HepG2 (cell line): Measurements from ENCODE around the gene C11orf91. TPM values are rescaled to one million over a fixed set of nuclear protein-coding genes. Genes with fewer than 3 reads are reported as not detected.
A peak's percentile ranks its signal among the peaks of the same experiment; 100 is the strongest.

ENCODE experiments used
- ATAC-seq: fragments of 200-7000 bp; cut with Tn5 transposase; 3 replicates; pipeline ENCODE4 v1.9.1; 2020; ENCODE audit warnings: mild to moderate bottlenecking, moderate library complexity
- BruUV-seq: library from RNA; stranded (reverse); fragments of 400-500 nt; replicated peaks from 2 replicates; lab custom pipeline; 2021; lab: Mats Ljungman, UMichigan
- CTCF ChIA-PET: fragments of 300-600 bp; formaldehyde crosslinking; extraction: SDS; loops from one replicate; lab custom pipeline; 2021; ENCODE audit warnings: low total read pairs, inconsistent platforms, low intra/inter-chr PET ratio; lab: Yijun Ruan, JAX
- POLR2A ChIA-PET: fragments of 350-600 bp; sonication (Branson Sonifier 250); formaldehyde crosslinking; loops from one replicate; lab custom pipeline; 2020; ENCODE audit warnings: antibody characterized with exemption, inconsistent platforms; lab: Yijun Ruan, JAX
- DNase-seq: peaks from one replicate; pipeline ENCODE4 v3.0.0-alpha.2; 2015; ENCODE audit warnings: low spot score
- FAIRE-seq: peaks from 3 replicates; lab custom pipeline; 2011; peaks lifted over from hg19 to GRCh38; lab: Jason Lieb, UNC
- H2AFZ ChIP-seq: one replicate; pipeline ENCODE4 v1.6.1; 2011; ENCODE audit warnings: low read length, inconsistent platforms
- H3K27ac ChIP-seq: fragments of 300-600 bp; 3 replicates; pipeline ENCODE4 v1.8.0; 2011; ENCODE audit warnings: mixed run types, mild to moderate bottlenecking, mixed read lengths, low read length, inconsistent platforms; ENCODE audit not compliant: insufficient read depth; ENCODE audit errors: extremely low read length
- H3K27me3 ChIP-seq, 2 experiments: fragments of 200-600 bp in 1 of 2; 2 replicates in 1 of 2; 3 replicates in 1 of 2; pipeline versions ENCODE4 v1.6.0 to v1.8.0; 2011; ENCODE audit warnings: low read length in 2 of 2, mild to moderate bottlenecking in 2 of 2, moderate library complexity in 2 of 2, inconsistent platforms in 1 of 2; ENCODE audit not compliant: insufficient read depth in 2 of 2, control insufficient read depth in 1 of 2
- H3K36me3 ChIP-seq, 2 experiments: fragments of 200-600 bp in 1 of 2; replicated peaks in 1 of 2; 2 replicates in 1 of 2; 3 replicates in 1 of 2; pipeline versions ENCODE4 v1.5.1 to v1.8.0; 2011; ENCODE audit warnings: low read length in 2 of 2, inconsistent platforms in 1 of 2; ENCODE audit not compliant: insufficient read depth in 2 of 2, control insufficient read depth in 1 of 2
- H3K4me1 ChIP-seq: 2 replicates; pipeline ENCODE4 v1.5.1; 2012; ENCODE audit warnings: low read length, inconsistent platforms; ENCODE audit not compliant: insufficient read depth
- H3K4me2 ChIP-seq: 2 replicates; pipeline ENCODE4 v1.6.0; 2011; ENCODE audit warnings: low read depth, low read length, inconsistent platforms
- H3K4me3 ChIP-seq, 3 experiments: fragments of 200-600 bp in 1 of 3; sonication (generic), shearing (Covaris generic) in 1 of 3; replicated peaks in 1 of 3; 2 replicates each; pipeline ENCODE4 v1.5.1; 2011 to 2016; ENCODE audit warnings: low read length in 3 of 3, inconsistent platforms in 2 of 3, low read depth in 2 of 3, mild to moderate bottlenecking in 2 of 3, control low read depth in 1 of 3, mixed read lengths in 1 of 3; ENCODE audit not compliant: insufficient read depth in 1 of 3
- H3K79me2 ChIP-seq: one replicate; pipeline ENCODE4 v1.6.1; 2011; ENCODE audit warnings: low read length, inconsistent platforms; ENCODE audit not compliant: insufficient read depth
- H3K9ac ChIP-seq: 2 replicates; pipeline ENCODE4 v1.6.0; 2011; ENCODE audit warnings: mild to moderate bottlenecking, low read depth, low read length, inconsistent platforms; ENCODE audit not compliant: insufficient read depth
- H3K9me3 ChIP-seq: 2 replicates; pipeline ENCODE4 v1.5.1; 2012; ENCODE audit warnings: mild to moderate bottlenecking, low read length
- H4K20me1 ChIP-seq: 2 replicates; pipeline ENCODE4 v1.6.0; 2011; ENCODE audit warnings: inconsistent platforms, mild to moderate bottlenecking, low read length, moderate library complexity; ENCODE audit not compliant: insufficient read depth
- FOXA1 ChIP-seq, 2 experiments: fragments of 450-650 bp in 1 of 2; sonication (generic) in 1 of 2; formaldehyde crosslinking in 1 of 2; IDR thresholded peaks; 2 replicates each; pipeline versions ENCODE4 v1.4.0 to v1.6.1; 2016 to 2020; ENCODE audit warnings: missing genetic modification reagents in 1 of 2
- FOXA3 ChIP-seq: IDR thresholded peaks from 2 replicates; pipeline ENCODE4 v1.6.1; 2016; ENCODE audit warnings: missing genetic modification reagents, missing compliant biosample characterization
- KLF11 ChIP-seq: IDR thresholded peaks from 2 replicates; pipeline ENCODE4 v1.6.1; 2016; ENCODE audit warnings: missing compliant biosample characterization
- NCOR1 ChIP-seq: fragments of 200-600 bp; sonication (generic); IDR thresholded peaks from 2 replicates; pipeline ENCODE4 v1.7.0; 2017; ENCODE audit warnings: antibody characterized with exemption, low read length, borderline replicate concordance
- STAG1 ChIP-seq: sonication (generic); formaldehyde crosslinking; IDR thresholded peaks from 2 replicates; pipeline ENCODE4 v1.4.0; 2020; ENCODE audit warnings: missing genetic modification reagents
- SYNCRIP ChIP-seq: fragments of 200-400 bp; formaldehyde crosslinking; IDR thresholded peaks from 2 replicates; pipeline ENCODE4 v1.6.1; 2018; ENCODE audit warnings: mild to moderate bottlenecking, low read depth, low read length; ENCODE audit not compliant: insufficient read depth
- TBX3 ChIP-seq: fragments of 450-650 bp; IDR thresholded peaks from 2 replicates; pipeline ENCODE4 v1.6.1; 2017; ENCODE audit warnings: antibody characterized with exemption, mild to moderate bottlenecking, inconsistent platforms, borderline replicate concordance
- ZBTB8A ChIP-seq: sonication (generic); formaldehyde crosslinking; IDR thresholded peaks from 2 replicates; pipeline ENCODE4 v1.4.0; 2020; ENCODE audit warnings: mild to moderate bottlenecking, low read depth, missing genetic modification reagents, borderline replicate concordance
- ZNF605 ChIP-seq: sonication (generic); formaldehyde crosslinking; IDR thresholded peaks from 2 replicates; pipeline ENCODE4 v1.8.0; 2022; ENCODE audit warnings: mild to moderate bottlenecking, missing genetic modification reagents
- WGBS: methylation state at CpG from one replicate; pipeline ENCODE4 v1.1.6; 2017; ENCODE audit warnings: low lambda C conversion rate; 5-methylcytosine and 5-hydroxymethylcytosine counted together
- in situ Hi-C: cut with HindIII; loops from 2 replicates; pipeline ENCODE4 v1.10.0; 2017; ENCODE audit warnings: low pct_unique_long_range_greater_than_20kb; ENCODE audit not compliant: extremely low pct_ligation_motif_present
- intact Hi-C: fragments of 100-400 bp; cut with micrococcal nuclease; formaldehyde crosslinking; loops from one replicate; pipeline ENCODE4 v1.10.0; 2022; ENCODE audit not compliant: unreplicated experiment
- polyA plus RNA-seq, 8 experiments: library from polyadenylated mRNA; depleted of rRNA in 3 of 8; stranded (reverse) in 7 of 8; unstranded in 1 of 8; fragments of >200 nt; fragmentation: Illumina TruSeq in 4 of 8; extraction: Trizol in 4 of 8; gene quantifications; 2 replicates each; pipeline versions ENCODE4 v1.2.1 to v1.2.3, GENCODE V29; 2011 to 2016; ENCODE audit warnings: low read depth in 4 of 8, missing spikeins in 1 of 8, mixed read lengths in 1 of 8; ENCODE audit not compliant: insufficient read depth in 1 of 8
- total RNA-seq, 5 experiments: library from RNA; depleted of rRNA; stranded (reverse); fragments of >200 nt; fragmentation: Illumina TruSeq; extraction: Trizol; gene quantifications; 2 replicates each; pipeline ENCODE4 v1.2.3, GENCODE V29; 2016; ENCODE audit warnings: low read depth in 1 of 5
- TF ChIP-seq, protein P1 (sequence below): sonication (generic); formaldehyde crosslinking; IDR thresholded peaks from 2 replicates; pipeline ENCODE4 v1.4.0; 2020; ENCODE audit warnings: missing genetic modification reagents
- TF ChIP-seq, protein P2 (sequence below): sonication (generic); formaldehyde crosslinking; IDR thresholded peaks from 2 replicates; pipeline ENCODE4 v1.5.0; 2020; ENCODE audit warnings: mild to moderate bottlenecking, missing genetic modification reagents, moderate library complexity

The C11orf91 gene
- total and polyA plus RNA-seq, 2 of the 13 experiments (the other 11 are each of a cell fraction or from before 2014, with no cell fraction given) = 0.35 TPM; not detected in 1

DNA sequence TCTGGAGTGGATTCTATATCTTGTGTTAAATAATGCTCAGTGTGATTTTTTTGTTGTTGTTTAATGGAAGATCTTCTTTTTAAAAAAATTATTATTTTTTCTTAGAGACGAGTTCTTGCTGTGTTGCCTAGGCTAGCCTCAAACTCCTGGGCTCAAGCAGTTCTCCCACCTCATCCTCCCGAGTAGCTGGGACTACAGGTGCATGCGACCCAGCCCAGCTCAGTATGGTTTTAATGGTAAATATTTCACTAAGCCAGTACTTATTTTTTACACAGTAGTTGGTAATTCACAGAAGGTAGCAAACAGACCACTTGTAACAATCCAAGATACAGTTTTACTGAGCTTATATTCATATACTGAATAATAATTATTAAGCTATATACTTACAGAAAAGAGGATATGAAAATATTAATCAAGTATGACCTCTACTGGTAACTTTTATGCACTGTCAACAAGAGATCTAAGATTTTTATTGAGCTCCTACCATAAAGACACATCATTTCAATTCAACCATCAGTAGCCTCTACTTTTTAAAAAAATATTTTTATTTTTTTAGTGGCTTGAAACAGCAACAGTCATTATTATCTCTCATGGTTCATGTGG lies 41.7 kb upstream of the C11orf91 start:
- no peak overlapping the region for H3K27ac ChIP-seq
- peaks cover 0 to 3% of the 10 kb centered on the region in 2 experiments; a peak in 1 of 5 replicates for H3K36me3 ChIP-seq
- H3K4me3 ChIP-seq = no peak overlapping the region
- H2AFZ ChIP-seq = no peak overlapping the region
- no peak for FAIRE-seq
- intact Hi-C loops = loop anchor here (1.0 kb wide), 2 partner anchors 26 to 199 kb away; no protein-coding TSS in a partner anchor
- H4K20me1 ChIP-seq = no peaks in the 10 kb centered on the region
- 0 out of 3 replicates have a peak, but pooled peaks have one; percentile 25 for ATAC-seq
- CTCF ChIA-PET = interaction anchor here (0.7 to 1.4 kb wide), 3 partner anchors 26 to 380 kb away, joined by 4 to 5 read pairs (median 4); no protein-coding TSS in a partner anchor
- DNase-seq = no peak
- H3K79me2 ChIP-seq = no peaks in the 10 kb centered on the region
- BruUV-seq = no TSS peak
- 85% methylated on average over 3 of the region's 3 CpGs for WGBS
- TF ChIP-seq STAG1 (CRISPR knock-in tag) (peak; percentile 47; the same call in 1 of the 2 replicates), ZBTB8A (CRISPR knock-in tag) (no peak), NCOR1 (no peak), TBX3 (no peak), ZNF605 (CRISPR knock-in tag) (no peak), SYNCRIP (no peak), FOXA1 (IDR thresholded peaks at IDR 0.05) (no peak), FOXA1 (CRISPR knock-in tag; IDR thresholded peaks at IDR 0.05) (peak; percentile 52; the same call in 1 of the 2 replicates), FOXA3 (CRISPR knock-in tag) (peak; percentile 68), KLF11 (no peak)
- TF ChIP-seq, protein P1, sequence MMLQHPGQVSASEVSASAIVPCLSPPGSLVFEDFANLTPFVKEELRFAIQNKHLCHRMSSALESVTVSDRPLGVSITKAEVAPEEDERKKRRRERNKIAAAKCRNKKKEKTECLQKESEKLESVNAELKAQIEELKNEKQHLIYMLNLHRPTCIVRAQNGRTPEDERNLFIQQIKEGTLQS = no peak
- TF ChIP-seq, protein P2, sequence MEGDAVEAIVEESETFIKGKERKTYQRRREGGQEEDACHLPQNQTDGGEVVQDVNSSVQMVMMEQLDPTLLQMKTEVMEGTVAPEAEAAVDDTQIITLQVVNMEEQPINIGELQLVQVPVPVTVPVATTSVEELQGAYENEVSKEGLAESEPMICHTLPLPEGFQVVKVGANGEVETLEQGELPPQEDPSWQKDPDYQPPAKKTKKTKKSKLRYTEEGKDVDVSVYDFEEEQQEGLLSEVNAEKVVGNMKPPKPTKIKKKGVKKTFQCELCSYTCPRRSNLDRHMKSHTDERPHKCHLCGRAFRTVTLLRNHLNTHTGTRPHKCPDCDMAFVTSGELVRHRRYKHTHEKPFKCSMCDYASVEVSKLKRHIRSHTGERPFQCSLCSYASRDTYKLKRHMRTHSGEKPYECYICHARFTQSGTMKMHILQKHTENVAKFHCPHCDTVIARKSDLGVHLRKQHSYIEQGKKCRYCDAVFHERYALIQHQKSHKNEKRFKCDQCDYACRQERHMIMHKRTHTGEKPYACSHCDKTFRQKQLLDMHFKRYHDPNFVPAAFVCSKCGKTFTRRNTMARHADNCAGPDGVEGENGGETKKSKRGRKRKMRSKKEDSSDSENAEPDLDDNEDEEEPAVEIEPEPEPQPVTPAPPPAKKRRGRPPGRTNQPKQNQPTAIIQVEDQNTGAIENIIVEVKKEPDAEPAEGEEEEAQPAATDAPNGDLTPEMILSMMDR = peak; percentile 20
- TF ChIP-seq, all 625 proteins: peak for 4
- H3K9ac ChIP-seq = no peak overlapping the region
- POLR2A ChIA-PET = interaction anchor here (1.1 to 1.2 kb wide), 2 partner anchors 41 to 43 kb away, joined by 4 read pairs; no protein-coding TSS in a partner anchor
- no peaks in the 10 kb centered on the region for H3K27me3 ChIP-seq
- H3K4me2 ChIP-seq = no peak overlapping the region
- in situ Hi-C loops = no loop called here
- peaks cover 27% of the 10 kb centered on the region for H3K4me1 ChIP-seq
- no peaks in the 10 kb centered on the region for H3K9me3 ChIP-seq
